ENCODE measurements around the gene ADGRB3.
A peak's percentile ranks its signal among the peaks of the same experiment; 100 is the strongest.

ADGRB3 gene

GRCh38 chr6:69146385-69146784 is 511.3 kb downstream of the ADGRB3 start:
- peak; percentile 33 for DNase-seq

GRCh38 chr6:69155467-69155866 is 520.4 kb downstream of the ADGRB3 start:
- DNase-seq, result peak; percentile 16

- no peak for DNase-seq
Observed at GRCh38 chr6:69162811-69163210, 527.7 kb downstream of the ADGRB3 start.

- peak; percentile 56 for DNase-seq
Observed at GRCh38 chr6:69164564-69165229, 529.6 kb downstream of the ADGRB3 start.

GRCh38 chr6:69179681-69180080 is 544.6 kb downstream of the ADGRB3 start:
- peak; percentile 96 for DNase-seq

- DNase-seq, result no peak
Observed at GRCh38 chr6:69180361-69181067, 545.4 kb downstream of the ADGRB3 start.

GRCh38 chr6:69181964-69182363 is 546.9 kb downstream of the ADGRB3 start:
- no peak for DNase-seq

- DNase-seq, result no peak
Observed at GRCh38 chr6:69185276-69185675, 550.2 kb downstream of the ADGRB3 start.

- peak; percentile 12 for DNase-seq
Observed at GRCh38 chr6:69202768-69203167, 567.7 kb downstream of the ADGRB3 start.

- no peak for DNase-seq
Observed at GRCh38 chr6:69216127-69216526, 581.0 kb downstream of the ADGRB3 start.

- no peak for DNase-seq
Observed at GRCh38 chr6:69217343-69217742, 582.3 kb downstream of the ADGRB3 start.

GRCh38 chr6:69220375-69220774 is 585.3 kb downstream of the ADGRB3 start:
- no peak for DNase-seq

- DNase-seq, result no peak
Observed at GRCh38 chr6:69232008-69232407, 596.9 kb downstream of the ADGRB3 start.

GRCh38 chr6:69232496-69232895 is 597.4 kb downstream of the ADGRB3 start:
- peak; percentile 70 for DNase-seq

GRCh38 chr6:69232911-69233448 is 597.9 kb downstream of the ADGRB3 start:
- peak; percentile 89 for DNase-seq

GRCh38 chr6:69238067-69238466 is 603.0 kb downstream of the ADGRB3 start:
- no peak for DNase-seq

- DNase-seq, result no peak
Observed at GRCh38 chr6:69246983-69247382, 611.9 kb downstream of the ADGRB3 start.

GRCh38 chr6:69261010-69261409 is 625.9 kb downstream of the ADGRB3 start:
- no peak for DNase-seq

- DNase-seq, result peak; percentile 8
Observed at GRCh38 chr6:69263297-69263696, 628.2 kb downstream of the ADGRB3 start.

GRCh38 chr6:69265090-69265489 is 630.0 kb downstream of the ADGRB3 start:
- DNase-seq, result no peak

GRCh38 chr6:69265706-69266105 is 630.6 kb downstream of the ADGRB3 start:
- DNase-seq, result no peak

GRCh38 chr6:69276204-69276603 is 641.1 kb downstream of the ADGRB3 start:
- DNase-seq, result no peak

GRCh38 chr6:69279805-69280204 is 644.7 kb downstream of the ADGRB3 start:
- DNase-seq, result no peak

GRCh38 chr6:69280858-69281257 is 645.8 kb downstream of the ADGRB3 start:
- DNase-seq, result no peak
